Measurements from ENCODE around the gene FAM53A. TPM values are rescaled to one million over a fixed set of nuclear protein-coding genes. Genes with fewer than 3 reads are reported as not detected.

FAM53A gene
- total RNA-seq, 1 experiment from 2014 or later = 3.1 TPM

DNA sequence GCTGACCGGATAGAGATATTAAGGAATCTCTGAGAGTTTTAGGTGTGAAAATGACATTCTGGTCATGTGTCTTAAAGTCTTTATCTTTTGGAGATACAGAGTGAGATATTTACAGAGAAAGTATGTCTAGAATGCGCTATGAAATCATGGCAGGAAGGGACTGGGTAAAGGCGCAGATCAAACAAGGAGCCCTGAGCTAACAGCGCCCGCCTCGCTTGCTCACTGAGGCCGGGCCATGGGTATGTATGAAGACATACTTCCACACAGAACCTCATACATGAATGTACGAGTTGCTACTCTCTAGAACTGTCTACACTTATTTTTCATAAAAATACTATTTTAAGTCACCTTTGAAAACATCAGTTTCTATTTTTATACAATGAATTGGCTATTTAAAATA is 20.0 kb downstream of the FAM53A start:
- Histone ChIP-seq H3F3A (ENCODE audit: low read length, unreplicated experiment) (no peaks in the 10 kb centered on the region), H3K27me3 (ENCODE audit: low read length) (no peaks in the 10 kb centered on the region), H3K36me3 (ENCODE audit: low read depth, low read length) (no peaks in the 10 kb centered on the region), H3K9me3 (ENCODE audit: low read length) (no peaks in the 10 kb centered on the region), H4K20me1 (ENCODE audit: low read length) (no peaks in the 10 kb centered on the region), H3K4me1 (ENCODE audit: insufficient read depth, low read length) (no peaks in the 10 kb centered on the region), H3K27ac (ENCODE audit: low read length) (no peak overlapping the region), H3K4me3 (ENCODE audit: low read length) (no peak overlapping the region), H2AFZ (ENCODE audit: low read length) (no peak overlapping the region), H3K4me2 (ENCODE audit: low read length) (no peak overlapping the region), H3K9me2 (replicated peaks; ENCODE audit: low read length) (no peaks in the 10 kb centered on the region), H3K9ac (ENCODE audit: low read length) (no peak overlapping the region), H3K79me2 (ENCODE audit: low read length) (no peaks in the 10 kb centered on the region)
- DNase-seq (no peak), ATAC-seq (no peak)
- CTCF ChIA-PET = no interaction called here
- POLR2A ChIA-PET (ENCODE audit: unreplicated experiment) = no interaction called here
- no TSS peak for BruUV-seq (replicated peaks)
- TF ChIP-seq, protein P1, sequence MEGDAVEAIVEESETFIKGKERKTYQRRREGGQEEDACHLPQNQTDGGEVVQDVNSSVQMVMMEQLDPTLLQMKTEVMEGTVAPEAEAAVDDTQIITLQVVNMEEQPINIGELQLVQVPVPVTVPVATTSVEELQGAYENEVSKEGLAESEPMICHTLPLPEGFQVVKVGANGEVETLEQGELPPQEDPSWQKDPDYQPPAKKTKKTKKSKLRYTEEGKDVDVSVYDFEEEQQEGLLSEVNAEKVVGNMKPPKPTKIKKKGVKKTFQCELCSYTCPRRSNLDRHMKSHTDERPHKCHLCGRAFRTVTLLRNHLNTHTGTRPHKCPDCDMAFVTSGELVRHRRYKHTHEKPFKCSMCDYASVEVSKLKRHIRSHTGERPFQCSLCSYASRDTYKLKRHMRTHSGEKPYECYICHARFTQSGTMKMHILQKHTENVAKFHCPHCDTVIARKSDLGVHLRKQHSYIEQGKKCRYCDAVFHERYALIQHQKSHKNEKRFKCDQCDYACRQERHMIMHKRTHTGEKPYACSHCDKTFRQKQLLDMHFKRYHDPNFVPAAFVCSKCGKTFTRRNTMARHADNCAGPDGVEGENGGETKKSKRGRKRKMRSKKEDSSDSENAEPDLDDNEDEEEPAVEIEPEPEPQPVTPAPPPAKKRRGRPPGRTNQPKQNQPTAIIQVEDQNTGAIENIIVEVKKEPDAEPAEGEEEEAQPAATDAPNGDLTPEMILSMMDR (conservative IDR thresholded peaks at IDR 0.05; ENCODE audit: low read depth, low read length) = no peak
- TF ChIP-seq EZH2phosphoT487 (IDR thresholded peaks at IDR 0.05; ENCODE audit: borderline replicate concordance, low read length) (no peak), EZH2 (IDR thresholded peaks at IDR 0.05; ENCODE audit: low read length, unreplicated experiment) (no peak)
- intact Hi-C loops (cut with micrococcal nuclease) = no loop called here

- Histone ChIP-seq H3K4me1 (ENCODE audit: insufficient read depth, low read length) (no peaks in the 10 kb centered on the region), H3K4me3 (ENCODE audit: low read length) (no peak overlapping the region), H3K9ac (ENCODE audit: low read length) (no peak overlapping the region), H3K4me2 (ENCODE audit: low read length) (no peak overlapping the region), H3K79me2 (ENCODE audit: low read length) (no peaks in the 10 kb centered on the region), H2AFZ (ENCODE audit: low read length) (no peak overlapping the region), H3K9me2 (replicated peaks; ENCODE audit: low read length) (no peaks in the 10 kb centered on the region), H3K9me3 (ENCODE audit: low read length) (no peaks in the 10 kb centered on the region), H3F3A (ENCODE audit: low read length, unreplicated experiment) (no peaks in the 10 kb centered on the region), H3K27me3 (ENCODE audit: low read length) (no peaks in the 10 kb centered on the region), H3K27ac (ENCODE audit: low read length) (no peak overlapping the region), H3K36me3 (ENCODE audit: low read depth, low read length) (no peaks in the 10 kb centered on the region), H4K20me1 (ENCODE audit: low read length) (no peaks in the 10 kb centered on the region)
- intact Hi-C loops (cut with micrococcal nuclease) = no loop called here
- DNase-seq (no peak), ATAC-seq (no peak)
- BruUV-seq (replicated peaks) = no TSS peak
- POLR2A ChIA-PET (ENCODE audit: unreplicated experiment) = no interaction called here
- TF ChIP-seq, protein P1 (conservative IDR thresholded peaks at IDR 0.05; ENCODE audit: low read depth, low read length) = no peak
- no peak for TF ChIP-seq EZH2 (IDR thresholded peaks at IDR 0.05; ENCODE audit: low read length, unreplicated experiment)
- TF ChIP-seq EZH2phosphoT487 (IDR thresholded peaks at IDR 0.05; ENCODE audit: borderline replicate concordance, low read length) = no peak
- CTCF ChIA-PET = no interaction called here
Observed at GRCh38 chr4:1663549-1663948, 20.6 kb downstream of the FAM53A start.

DNA sequence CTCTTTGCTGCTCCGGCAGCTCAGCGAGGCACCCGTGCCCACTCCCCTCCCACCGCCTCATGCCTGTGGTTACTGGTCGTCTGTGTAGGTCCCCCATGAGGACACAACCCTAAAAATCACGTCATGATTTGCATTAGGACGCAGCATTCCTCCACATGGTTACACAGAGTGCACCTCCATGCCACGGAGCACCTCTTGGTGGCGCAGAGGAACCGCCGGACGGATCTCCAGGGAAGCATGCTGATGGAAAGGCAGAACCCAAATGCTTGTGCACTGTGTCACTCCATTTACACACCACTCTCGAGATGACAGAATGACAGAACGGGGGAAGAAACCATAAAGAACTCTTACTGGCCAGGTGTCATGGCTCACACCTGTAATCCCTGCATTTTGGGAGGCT is 22.4 kb downstream of the FAM53A start:
- H3K4me2 ChIP-seq (ENCODE audit: low read length) = no peak overlapping the region
- no peaks in the 10 kb centered on the region for H3K9me2 ChIP-seq (replicated peaks; ENCODE audit: low read length)
- H3K27me3 ChIP-seq (ENCODE audit: low read length) = no peaks in the 10 kb centered on the region
- no peaks in the 10 kb centered on the region for H3K9me3 ChIP-seq (ENCODE audit: low read length)
- ATAC-seq = no peak
- intact Hi-C loops (cut with micrococcal nuclease) = no loop called here
- no peak for DNase-seq
- H3F3A ChIP-seq (ENCODE audit: low read length, unreplicated experiment) = no peaks in the 10 kb centered on the region
- no peaks in the 10 kb centered on the region for H3K36me3 ChIP-seq (ENCODE audit: low read depth, low read length)
- no peak overlapping the region for H3K9ac ChIP-seq (ENCODE audit: low read length)
- H2AFZ ChIP-seq (ENCODE audit: low read length) = no peak overlapping the region
- no peaks in the 10 kb centered on the region for H4K20me1 ChIP-seq (ENCODE audit: low read length)
- BruUV-seq (replicated peaks) = no TSS peak
- ChIA-PET CTCF (no interaction called here), POLR2A (ENCODE audit: unreplicated experiment) (no interaction called here)
- TF ChIP-seq EZH2 (IDR thresholded peaks at IDR 0.05; ENCODE audit: low read length, unreplicated experiment) = no peak
- no peaks in the 10 kb centered on the region for H3K79me2 ChIP-seq (ENCODE audit: low read length)
- no peak overlapping the region for H3K27ac ChIP-seq (ENCODE audit: low read length)
- H3K4me1 ChIP-seq (ENCODE audit: insufficient read depth, low read length) = no peaks in the 10 kb centered on the region
- H3K4me3 ChIP-seq (ENCODE audit: low read length) = no peak overlapping the region

Data from PC-3 (cell line).